Natural killer cell (primary cell): ENCODE measurements around the gene NME7. TPM values are rescaled to one million over a fixed set of nuclear protein-coding genes. Genes with fewer than 3 reads are reported as not detected.

Source experiments
- ATAC-seq, 3 donors: fragments of 150-1000 bp in 2 of 3; fragments of 200-7000 bp in 1 of 3; cut with Tn5 transposase; 1 replicate in 1 of 3; 2 replicates in 2 of 3; pipeline ENCODE4 v1.10.0; 2021; ENCODE audit warnings: mild to moderate bottlenecking in 2 of 3, moderate library complexity in 2 of 3
- DNase-seq, 2 donors: peaks; one replicate each; pipeline versions ENCODE4 v3.0.0 to v3.0.0-alpha.2; 2013 to 2021; ENCODE audit warnings: mixed read lengths in 1 of 2
- H3K27ac ChIP-seq: one replicate; pipeline ENCODE4 v1.5.1; 2013; ENCODE audit warnings: mild to moderate bottlenecking, low read length
- H3K27me3 ChIP-seq: one replicate; pipeline ENCODE4 v1.6.1; 2013; ENCODE audit warnings: low read length; ENCODE audit not compliant: control insufficient read depth, insufficient read depth
- H3K36me3 ChIP-seq: one replicate; pipeline ENCODE4 v1.6.1; 2013; ENCODE audit warnings: low read length; ENCODE audit not compliant: control insufficient read depth, insufficient read depth
- H3K4me1 ChIP-seq: one replicate; pipeline ENCODE4 v1.6.1; 2013; ENCODE audit warnings: low read length; ENCODE audit not compliant: control insufficient read depth, insufficient read depth
- H3K4me3 ChIP-seq: one replicate; pipeline ENCODE4 v1.5.1; 2013; ENCODE audit warnings: low read length
- H3K9me3 ChIP-seq: one replicate; pipeline ENCODE4 v1.6.1; 2013; ENCODE audit warnings: low read length; ENCODE audit not compliant: control insufficient read depth, insufficient read depth
- H3K27ac Mint-ChIP-seq, 2 donors: one replicate each; pipeline ENCODE4 v1.8.0; 2022; ENCODE audit warnings: mild to moderate bottlenecking in 2 of 2, mixed read lengths in 2 of 2, moderate library complexity in 1 of 2
- H3K27me3 Mint-ChIP-seq, 2 donors: one replicate each; pipeline ENCODE4 v1.8.0; 2022; ENCODE audit warnings: low read depth in 2 of 2, mixed read lengths in 2 of 2
- H3K36me3 Mint-ChIP-seq: one replicate; pipeline ENCODE4 v1.8.0; 2022; ENCODE audit warnings: mixed read lengths
- H3K4me1 Mint-ChIP-seq, 2 donors: one replicate each; pipeline ENCODE4 v1.8.0; 2022; ENCODE audit warnings: mixed read lengths in 2 of 2
- H3K4me3 Mint-ChIP-seq: one replicate; pipeline ENCODE4 v1.8.0; 2022; ENCODE audit warnings: mild to moderate bottlenecking, moderate library complexity, mixed read lengths
- H3K9me3 Mint-ChIP-seq, 2 donors: one replicate each; pipeline ENCODE4 v1.8.0; 2022; ENCODE audit warnings: mixed read lengths in 2 of 2
- CTCF ChIP-seq: fragments of 200-600 bp; IDR thresholded peaks from one replicate; pipeline ENCODE4 v1.8.0; 2022; ENCODE audit warnings: antibody characterized with exemption
- WGBS: methylation state at CpG from one replicate; pipeline ENCODE4 v1.1.7; 2013; ENCODE audit warnings: missing lambda C conversion rate; ENCODE audit not compliant: insufficient coverage; 5-methylcytosine and 5-hydroxymethylcytosine counted together
- intact Hi-C: fragments of 100-400 bp; cut with micrococcal nuclease; formaldehyde crosslinking; loops from one replicate; pipeline ENCODE4 v1.14.2; 2022
- total RNA-seq, 4 donors: library from RNA; stranded (reverse); fragments of 120-200 nt in 1 of 4; gene quantifications; one replicate each; pipeline versions ENCODE4 v1.2.3 to v1.2.4, GENCODE V29; 2013 to 2022

The NME7 gene
- total RNA-seq, 3 donors from 2014 or later (not counting 1 experiment from before 2014, with no cell fraction given): 5.2 to 9.9 (median 9.8) TPM

- Histone ChIP-seq H3K27me3 (no peaks in the 10 kb centered on the region), H3K4me3 (no peak overlapping the region), H3K9me3 (no peaks in the 10 kb centered on the region), H3K27ac (no peak overlapping the region), H3K36me3 (no peaks in the 10 kb centered on the region), H3K4me1 (peaks cover 7% of the 10 kb centered on the region)
- H3K4me3 Mint-ChIP-seq: no peak overlapping the region
- no peak for ATAC-seq
- peaks cover 0 to 5% of the 10 kb centered on the region in 2 donors for H3K27me3 Mint-ChIP-seq
- no peaks in the 10 kb centered on the region for H3K36me3 Mint-ChIP-seq
- DNase-seq: no peak
- H3K4me1 Mint-ChIP-seq: peaks cover 11 to 16% of the 10 kb centered on the region in 2 donors
- intact Hi-C loops: no loop called here
- WGBS: 97% methylated on average over 4 of the region's 4 CpGs
- H3K27ac Mint-ChIP-seq: no peak overlapping the region
- TF ChIP-seq CTCF: no peak
- H3K9me3 Mint-ChIP-seq: no peaks in the 10 kb centered on the region
Observed at GRCh38 chr1:169214598-169214997, 153.0 kb downstream of the NME7 start.

GRCh38 chr1:169212088-169212487, 155.5 kb downstream of the NME7 start:
- intact Hi-C loops: no loop called here
- no peaks in the 10 kb centered on the region for H3K36me3 Mint-ChIP-seq
- DNase-seq (no peak), ATAC-seq (no peak)
- H3K9me3 ChIP-seq: no peaks in the 10 kb centered on the region
- no peak overlapping the region for H3K4me3 Mint-ChIP-seq
- H3K9me3 Mint-ChIP-seq: no peaks in the 10 kb centered on the region
- no peaks in the 10 kb centered on the region for H3K4me1 Mint-ChIP-seq
- no peak overlapping the region for H3K4me3 ChIP-seq
- H3K27me3 ChIP-seq: no peaks in the 10 kb centered on the region
- no peaks in the 10 kb centered on the region for H3K4me1 ChIP-seq
- H3K27me3 Mint-ChIP-seq: peaks cover 0 to 5% of the 10 kb centered on the region in 2 donors
- H3K36me3 ChIP-seq: no peaks in the 10 kb centered on the region
- no peak overlapping the region for H3K27ac ChIP-seq
- no peak for TF ChIP-seq CTCF
- H3K27ac Mint-ChIP-seq: no peak overlapping the region

GRCh38 chr1:169207797-169208520, 159.6 kb downstream of the NME7 start:
- Histone ChIP-seq H3K27me3 (no peaks in the 10 kb centered on the region), H3K9me3 (no peaks in the 10 kb centered on the region), H3K36me3 (no peaks in the 10 kb centered on the region), H3K4me3 (no peak overlapping the region), H3K27ac (no peak overlapping the region), H3K4me1 (no peaks in the 10 kb centered on the region)
- no peak for ATAC-seq
- no peak overlapping the region for H3K27ac Mint-ChIP-seq
- no CpG with 5 or more reads among the region's 1 CpG for WGBS
- H3K9me3 Mint-ChIP-seq: no peaks in the 10 kb centered on the region
- H3K27me3 Mint-ChIP-seq: no peaks in the 10 kb centered on the region
- intact Hi-C loops: no loop called here
- no peaks in the 10 kb centered on the region for H3K36me3 Mint-ChIP-seq
- no peak for TF ChIP-seq CTCF
- H3K4me3 Mint-ChIP-seq: no peak overlapping the region
- H3K4me1 Mint-ChIP-seq: no peaks in the 10 kb centered on the region
- no peak for DNase-seq

GRCh38 chr1:169204157-169204556, 163.4 kb downstream of the NME7 start:
- H3K36me3 ChIP-seq: no peaks in the 10 kb centered on the region
- Mint-ChIP-seq H3K27ac (no peak overlapping the region), H3K27me3 (no peaks in the 10 kb centered on the region), H3K4me1 (no peaks in the 10 kb centered on the region), H3K9me3 (no peaks in the 10 kb centered on the region), H3K4me3 (no peak overlapping the region), H3K36me3 (no peaks in the 10 kb centered on the region)
- H3K27ac ChIP-seq: no peak overlapping the region
- DNase-seq (no peak), ATAC-seq (no peak)
- H3K9me3 ChIP-seq: no peaks in the 10 kb centered on the region
- no peak for TF ChIP-seq CTCF
- intact Hi-C loops: no loop called here
- H3K4me3 ChIP-seq: no peak overlapping the region
- no peaks in the 10 kb centered on the region for H3K4me1 ChIP-seq
- H3K27me3 ChIP-seq: no peaks in the 10 kb centered on the region
